Glomerular visceral epithelial cell (primary cell): ENCODE results near the gene EIF6.

ENCODE experiments used
- DNase-seq: peaks from one replicate; pipeline ENCODE4 v3.0.0-alpha.2; 2016; ENCODE audit errors: extremely low spot score

Gene EIF6

DNA sequence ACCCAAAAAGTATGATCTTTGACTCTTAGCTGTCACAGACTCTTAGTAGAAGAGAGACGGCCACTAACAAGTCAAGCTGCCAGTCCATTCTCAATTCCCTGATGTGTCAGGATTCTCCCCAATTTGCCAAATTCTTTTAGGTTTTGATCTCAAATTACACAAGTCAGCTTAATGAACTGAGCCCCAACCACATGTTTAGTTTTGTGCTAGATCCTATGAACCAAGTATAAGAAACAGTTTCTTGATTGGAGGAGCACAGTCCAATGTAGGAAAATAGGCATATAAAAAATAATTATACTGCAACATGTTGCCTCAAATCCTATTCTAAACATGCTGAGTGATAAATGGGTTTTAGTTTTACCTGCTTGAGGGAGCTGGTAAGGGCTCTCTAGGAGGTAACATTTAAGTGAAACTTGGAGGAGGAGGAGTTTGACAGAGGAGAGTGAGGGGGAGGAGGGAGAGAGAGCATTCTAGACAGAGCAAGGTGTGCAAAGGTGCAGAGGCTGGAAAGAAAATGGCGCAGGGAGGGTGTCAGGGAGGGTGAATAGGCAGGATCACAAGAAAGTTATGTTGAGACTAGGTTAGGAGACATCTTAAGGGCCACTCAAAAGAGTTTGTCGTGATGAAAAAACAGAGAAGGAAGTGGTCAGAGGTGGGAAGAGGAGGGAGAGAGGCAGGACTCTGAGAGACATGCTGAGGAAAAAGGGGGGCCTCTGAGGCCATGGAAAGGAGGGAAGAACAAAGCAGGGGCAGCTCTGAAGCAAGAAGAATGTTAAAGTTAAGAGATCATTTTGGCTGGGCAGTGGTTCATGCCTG, 30.5 kb upstream of the EIF6 start:
- peak; percentile 42 for DNase-seq

GRCh38 chr20:35312318-35312717, 27.7 kb upstream of the EIF6 start:
- peak; percentile 98 for DNase-seq

- DNase-seq: no peak
These were observed 27.2 kb upstream of the EIF6 start for GRCh38 chr20:35311822-35312221.

DNA sequence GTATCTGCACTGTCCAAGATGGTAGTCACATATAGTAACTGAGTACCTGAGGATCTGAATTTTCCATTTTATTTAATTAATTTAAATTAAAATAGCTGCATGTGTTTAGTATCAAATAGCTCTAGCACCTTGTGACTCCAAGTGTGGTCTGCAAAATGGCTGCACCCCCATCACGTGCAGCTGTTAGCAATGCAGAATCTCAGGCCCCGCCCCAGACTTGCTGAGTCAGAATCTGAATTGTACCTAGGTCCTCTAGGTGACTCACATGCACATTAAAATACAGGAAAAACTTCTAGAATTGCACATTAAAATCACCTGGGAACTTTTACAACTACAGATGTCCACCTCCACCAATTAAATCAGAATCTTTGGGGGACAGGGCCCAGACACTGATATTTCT, 26.8 kb upstream of the EIF6 start:
- DNase-seq: peak; percentile 79

DNA sequence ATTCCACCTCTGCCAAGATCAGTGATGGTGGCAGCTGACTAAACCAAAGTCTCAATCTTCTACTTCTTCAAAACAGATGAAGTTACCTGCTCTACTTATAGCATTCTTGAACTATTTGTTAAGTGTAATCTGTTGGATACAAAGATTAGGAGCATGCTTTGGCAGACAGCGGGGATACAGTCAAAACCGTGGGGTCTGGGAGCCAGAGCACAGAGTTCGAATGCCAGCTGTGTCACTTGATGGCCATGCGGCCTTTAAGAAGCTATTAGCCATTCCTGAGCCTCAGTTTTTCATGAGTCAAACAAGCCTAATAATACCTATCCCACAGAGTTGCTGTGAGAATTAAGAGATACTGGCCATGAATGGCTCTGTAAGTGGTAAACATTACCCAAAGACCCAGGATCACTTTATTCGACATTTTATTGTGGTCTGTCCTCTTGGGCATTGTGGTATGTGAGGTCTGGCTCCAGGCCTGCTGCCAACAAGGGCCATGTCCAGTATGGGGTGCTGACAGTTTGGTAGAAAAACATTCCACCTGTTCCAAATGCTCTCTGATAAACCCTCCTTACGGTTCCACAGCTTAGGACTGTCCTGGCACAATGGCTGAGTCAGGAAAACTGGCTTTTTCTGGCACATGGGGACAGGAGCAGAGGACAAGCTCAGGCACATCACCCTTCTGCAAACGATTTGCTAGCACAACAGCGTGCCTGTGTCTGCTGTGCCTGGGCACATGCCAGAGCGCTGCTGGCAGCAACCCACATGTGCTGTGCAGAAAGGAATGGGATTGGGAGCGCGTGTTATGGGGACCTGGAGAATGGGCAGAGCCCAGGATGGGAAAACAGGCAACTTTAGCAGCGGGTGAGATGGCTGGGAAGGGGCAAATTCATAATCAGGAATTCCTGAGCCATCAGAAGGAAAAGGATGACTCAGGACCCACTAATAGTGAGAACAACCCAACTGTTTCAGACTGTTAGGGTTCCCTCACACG, 23.4 kb upstream of the EIF6 start:
- peak; percentile 96 for DNase-seq

GRCh38 chr20:35306931-35307517, 22.5 kb upstream of the EIF6 start:
- peak; percentile 88 for DNase-seq

- peak; percentile 100 for DNase-seq
These were observed 21.3 kb upstream of the EIF6 start for GRCh38 chr20:35305682-35306556.

GRCh38 chr20:35304956-35305355, 20.4 kb upstream of the EIF6 start:
- DNase-seq: peak; percentile 23

- DNase-seq: peak; percentile 98
These were observed 19.3 kb upstream of the EIF6 start for GRCh38 chr20:35303735-35304491.

DNA sequence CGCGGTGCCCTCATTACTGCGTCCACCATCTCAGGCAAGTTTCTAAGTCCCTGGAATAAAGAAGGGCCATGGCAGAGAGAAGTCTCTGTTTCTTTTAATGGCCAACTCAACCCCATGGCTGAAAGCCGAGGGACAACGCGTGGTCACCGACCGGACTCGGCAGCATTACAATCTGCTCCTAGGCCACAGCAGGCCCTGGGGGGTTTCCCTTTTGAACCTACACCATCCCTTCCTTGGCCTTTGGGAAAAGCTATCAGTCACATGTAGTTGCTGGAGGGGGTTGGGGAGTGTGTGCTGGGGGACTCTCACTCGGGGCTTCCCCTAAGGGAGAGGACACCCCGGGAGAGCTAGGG, 18.8 kb upstream of the EIF6 start:
- DNase-seq: no peak

GRCh38 chr20:35302421-35303335, 18.1 kb upstream of the EIF6 start:
- peak; percentile 32 for DNase-seq

- no peak for DNase-seq
These were observed 16.9 kb upstream of the EIF6 start for GRCh38 chr20:35301426-35301825.

DNA sequence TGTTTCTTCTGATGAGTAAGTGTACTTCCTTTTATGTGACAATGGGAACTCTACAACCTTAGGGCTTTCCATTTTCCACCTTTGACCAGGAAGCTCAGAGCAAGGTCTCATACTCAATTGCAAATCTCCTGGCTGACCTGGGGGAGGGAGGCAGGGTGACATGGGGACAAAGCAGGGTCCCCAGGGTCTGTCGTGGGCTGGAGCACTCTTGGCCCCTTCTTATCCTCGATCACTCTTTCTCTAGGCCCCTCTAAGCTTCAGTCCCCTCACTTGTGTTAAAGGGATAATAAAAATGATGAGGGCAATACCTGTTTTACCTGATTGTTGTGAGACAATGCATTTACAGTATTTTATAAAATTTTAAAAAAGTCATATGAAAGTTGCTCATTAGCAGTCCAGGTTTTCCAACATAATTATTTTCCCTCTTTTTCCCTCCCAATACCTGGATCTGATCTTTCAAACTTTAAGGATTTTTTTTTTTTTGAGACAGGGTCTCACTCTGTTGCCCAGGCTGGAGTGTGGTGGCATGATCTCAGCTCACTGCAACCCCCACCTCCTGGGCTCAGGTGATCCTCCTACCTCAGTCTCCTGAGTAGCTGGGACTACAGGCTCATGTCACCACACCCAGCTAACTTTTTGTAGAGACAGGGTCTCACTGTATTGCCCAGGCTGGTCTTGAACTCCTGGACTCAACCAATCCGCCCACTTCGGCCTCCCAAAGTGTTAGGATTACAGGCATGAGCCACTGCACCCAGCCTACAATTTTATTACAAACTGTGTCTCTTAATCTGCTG, 16.1 kb upstream of the EIF6 start:
- DNase-seq: no peak

GRCh38 chr20:35299780-35300179, 15.2 kb upstream of the EIF6 start:
- DNase-seq: no peak

DNA sequence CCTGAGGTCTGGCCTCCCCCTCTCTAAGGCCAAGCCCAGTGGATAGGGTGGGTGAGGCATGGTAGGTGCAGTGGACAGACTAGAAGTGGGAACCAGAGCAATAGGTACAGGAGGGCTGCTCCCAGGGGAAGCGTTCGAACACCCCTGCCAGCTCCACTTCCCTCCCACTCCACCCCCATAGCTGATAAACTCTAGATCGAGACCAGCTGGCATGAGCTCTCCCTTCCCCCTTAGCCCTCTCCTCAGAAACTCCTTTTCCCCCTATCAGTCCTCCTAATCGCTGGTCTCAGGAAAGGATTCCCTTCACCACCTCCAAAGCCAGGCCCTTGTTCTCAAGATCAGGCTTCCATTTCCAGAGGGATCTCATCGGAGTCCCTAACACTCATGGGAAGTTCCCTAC, 13.7 kb upstream of the EIF6 start:
- no peak for DNase-seq

- DNase-seq: no peak
These were observed 13.2 kb upstream of the EIF6 start for GRCh38 chr20:35297740-35298139.

- peak; percentile 30 for DNase-seq
These were observed 12.6 kb upstream of the EIF6 start for GRCh38 chr20:35297155-35297554.

- no peak for DNase-seq
These were observed 11.6 kb upstream of the EIF6 start for GRCh38 chr20:35296101-35296554.

- DNase-seq: no peak
These were observed 11.1 kb upstream of the EIF6 start for GRCh38 chr20:35295674-35296073.
